Smooth muscle cell (in vitro differentiated cells): Measurements from ENCODE around the gene PPP1R2B. TPM values are rescaled to one million over a fixed set of nuclear protein-coding genes. Genes with fewer than 3 reads are reported as not detected.

ENCODE experiments used
- DNase-seq: peaks from one replicate; lab custom pipeline; 2025; ENCODE audit not compliant: unreplicated experiment; lab: John Stamatoyannopoulos, UW
- H2AFZ ChIP-seq: fragments of 200-600 bp; sonication (generic); 2 replicates; pipeline ENCODE4 v1.6.0; 2016; ENCODE audit warnings: antibody characterized with exemption, low read depth, mild to moderate bottlenecking
- H3F3A ChIP-seq: fragments of 200-600 bp; sonication (generic); 2 replicates; pipeline ENCODE4 v1.6.0; 2017; ENCODE audit warnings: antibody characterized with exemption, low read depth
- H3K27ac ChIP-seq: fragments of 200-600 bp; sonication (generic); 2 replicates; pipeline ENCODE4 v1.5.1; 2016; ENCODE audit warnings: low read depth, mild to moderate bottlenecking
- H3K27me3 ChIP-seq: fragments of 200-600 bp; sonication (generic); 2 replicates; pipeline ENCODE4 v1.6.1; 2016; ENCODE audit warnings: low read depth, mild to moderate bottlenecking
- H3K36me3 ChIP-seq: fragments of 200-600 bp; sonication (generic); 2 replicates; pipeline ENCODE4 v1.5.1; 2016; ENCODE audit warnings: low read depth
- H3K4me1 ChIP-seq: fragments of 200-600 bp; sonication (generic); 2 replicates; pipeline ENCODE4 v1.5.1; 2016; ENCODE audit warnings: low read depth
- H3K4me2 ChIP-seq: fragments of 200-600 bp; sonication (generic); 2 replicates; pipeline ENCODE4 v1.6.0; 2016; ENCODE audit warnings: mild to moderate bottlenecking
- H3K4me3 ChIP-seq: fragments of 200-600 bp; sonication (generic); 2 replicates; pipeline ENCODE4 v1.5.1; 2016; ENCODE audit warnings: mild to moderate bottlenecking
- H3K79me2 ChIP-seq: fragments of 200-600 bp; sonication (generic); 2 replicates; pipeline ENCODE4 v1.6.0; 2016; ENCODE audit warnings: low read depth, mild to moderate bottlenecking
- H3K9ac ChIP-seq: fragments of 200-600 bp; sonication (generic); 2 replicates; pipeline ENCODE4 v1.6.0; 2016; ENCODE audit warnings: low read depth
- H3K9me3 ChIP-seq: fragments of 200-600 bp; sonication (generic); replicated peaks from 2 replicates; pipeline ENCODE4 v1.5.1; 2016; ENCODE audit warnings: low read depth
- H4K20me1 ChIP-seq: fragments of 200-600 bp; sonication (generic); 2 replicates; pipeline ENCODE4 v1.6.0; 2016; ENCODE audit warnings: low read depth
- WGBS: methylation state at CpG from one replicate; pipeline ENCODE4 v1.1.7; 2016; ENCODE audit warnings: low lambda C conversion rate; 5-methylcytosine and 5-hydroxymethylcytosine counted together
- polyA plus RNA-seq: library from polyadenylated mRNA; unstranded; fragments of >200 nt; fragmentation: Nextera tagmentation; extraction: Ambion mirVana; gene quantifications from 2 replicates; pipeline ENCODE4 v1.2.1, GENCODE V29; 2016
- total RNA-seq: library from RNA; depleted of rRNA; stranded (reverse); fragments of >200 nt; gene quantifications from 2 replicates; pipeline ENCODE4 v1.2.3, GENCODE V29; 2014
- TF ChIP-seq, protein P1 (sequence below): fragments of 200-600 bp; sonication (generic); IDR thresholded peaks from 2 replicates; pipeline ENCODE4 v1.5.1; 2017; ENCODE audit warnings: borderline replicate concordance, mild to moderate bottlenecking, antibody characterized with exemption; ENCODE audit not compliant: insufficient read depth, poor library complexity, severe bottlenecking

PPP1R2B gene
- total and polyA plus RNA-seq, 2 experiments from 2014 or later, result 0.04 TPM; not detected in 1

DNA sequence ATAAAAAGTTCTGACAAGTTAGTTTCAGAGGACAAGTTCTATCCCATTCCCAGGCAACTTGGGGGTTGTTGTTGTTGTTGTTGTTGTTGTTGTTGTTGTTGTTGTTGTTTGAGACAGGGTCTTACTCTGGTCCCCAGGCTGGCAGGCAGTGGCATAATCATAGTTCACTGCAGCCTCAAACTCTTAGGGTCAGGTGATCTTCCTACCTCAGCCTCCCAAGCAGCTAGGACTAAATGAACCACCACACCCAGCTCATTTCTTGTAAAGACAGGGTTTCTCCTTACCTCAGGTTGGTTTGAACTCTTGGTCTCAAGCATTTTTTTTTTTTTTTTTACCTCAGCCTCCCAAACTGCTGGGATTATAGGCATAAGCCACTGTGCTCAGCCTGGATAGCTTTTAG lies 15.3 kb downstream of the PPP1R2B start:
- Histone ChIP-seq H3K79me2 (no peaks in the 10 kb centered on the region), H3K27me3 (no peaks in the 10 kb centered on the region), H3F3A (no peaks in the 10 kb centered on the region), H3K4me2 (no peak overlapping the region), H4K20me1 (no peaks in the 10 kb centered on the region), H3K4me1 (no peaks in the 10 kb centered on the region), H3K36me3 (no peaks in the 10 kb centered on the region), H3K27ac (no peak overlapping the region), H2AFZ (no peak overlapping the region), H3K9ac (no peak overlapping the region), H3K9me3 (no peaks in the 10 kb centered on the region), H3K4me3 (no peak overlapping the region)
- TF ChIP-seq, protein P1, sequence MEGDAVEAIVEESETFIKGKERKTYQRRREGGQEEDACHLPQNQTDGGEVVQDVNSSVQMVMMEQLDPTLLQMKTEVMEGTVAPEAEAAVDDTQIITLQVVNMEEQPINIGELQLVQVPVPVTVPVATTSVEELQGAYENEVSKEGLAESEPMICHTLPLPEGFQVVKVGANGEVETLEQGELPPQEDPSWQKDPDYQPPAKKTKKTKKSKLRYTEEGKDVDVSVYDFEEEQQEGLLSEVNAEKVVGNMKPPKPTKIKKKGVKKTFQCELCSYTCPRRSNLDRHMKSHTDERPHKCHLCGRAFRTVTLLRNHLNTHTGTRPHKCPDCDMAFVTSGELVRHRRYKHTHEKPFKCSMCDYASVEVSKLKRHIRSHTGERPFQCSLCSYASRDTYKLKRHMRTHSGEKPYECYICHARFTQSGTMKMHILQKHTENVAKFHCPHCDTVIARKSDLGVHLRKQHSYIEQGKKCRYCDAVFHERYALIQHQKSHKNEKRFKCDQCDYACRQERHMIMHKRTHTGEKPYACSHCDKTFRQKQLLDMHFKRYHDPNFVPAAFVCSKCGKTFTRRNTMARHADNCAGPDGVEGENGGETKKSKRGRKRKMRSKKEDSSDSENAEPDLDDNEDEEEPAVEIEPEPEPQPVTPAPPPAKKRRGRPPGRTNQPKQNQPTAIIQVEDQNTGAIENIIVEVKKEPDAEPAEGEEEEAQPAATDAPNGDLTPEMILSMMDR, result no peak
- DNase-seq, result no peak

DNA sequence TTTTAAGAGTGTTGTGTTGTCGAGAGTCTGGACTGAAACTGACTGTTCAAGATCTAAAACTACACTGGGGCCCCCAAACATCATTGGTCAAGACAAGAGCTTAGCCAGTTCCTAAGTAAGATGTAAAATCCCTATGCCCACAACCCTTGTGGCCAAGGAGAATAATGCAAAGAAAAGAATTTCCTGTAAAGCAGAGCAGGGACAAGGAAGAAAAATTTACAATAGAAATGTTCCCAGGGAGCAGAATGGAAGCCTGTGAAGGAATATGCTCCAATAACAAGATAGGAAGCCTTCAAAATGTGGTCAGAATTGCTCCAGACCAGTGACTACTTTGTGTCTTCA lies 20.4 kb downstream of the PPP1R2B start:
- H3K9ac ChIP-seq, result no peak overlapping the region
- no peaks in the 10 kb centered on the region for H3F3A ChIP-seq
- no peak overlapping the region for H3K4me2 ChIP-seq
- no peak for DNase-seq
- no peaks in the 10 kb centered on the region for H3K36me3 ChIP-seq
- no peak overlapping the region for H3K27ac ChIP-seq
- no peaks in the 10 kb centered on the region for H3K27me3 ChIP-seq
- TF ChIP-seq, protein P1, result no peak
- 41% methylated on average over 1 of the region's 1 CpG for WGBS
- H3K4me3 ChIP-seq, result no peak overlapping the region
- no peaks in the 10 kb centered on the region for H3K9me3 ChIP-seq
- no peaks in the 10 kb centered on the region for H4K20me1 ChIP-seq
- H2AFZ ChIP-seq, result no peak overlapping the region
- no peaks in the 10 kb centered on the region for H3K4me1 ChIP-seq
- H3K79me2 ChIP-seq, result no peaks in the 10 kb centered on the region

DNA sequence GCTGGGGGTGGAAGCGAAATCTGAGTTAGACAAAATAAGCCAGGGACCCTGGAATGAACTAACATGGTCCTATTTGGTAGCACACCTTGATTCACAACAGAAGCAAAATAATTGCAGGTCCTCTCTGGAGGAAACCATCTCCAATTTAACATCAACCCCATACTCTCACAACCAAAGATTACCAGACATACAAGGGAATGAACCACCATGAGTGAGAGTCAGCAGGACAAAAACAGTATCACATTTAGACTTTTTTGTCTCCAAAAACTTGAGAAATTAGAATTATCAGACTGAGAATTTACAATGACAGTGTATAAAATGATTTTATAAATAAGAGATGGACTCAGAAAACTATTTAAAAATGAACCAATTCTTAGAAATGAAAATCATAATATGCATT lies 21.1 kb downstream of the PPP1R2B start:
- Histone ChIP-seq H4K20me1 (no peaks in the 10 kb centered on the region), H3K9ac (no peak overlapping the region), H3K27me3 (no peaks in the 10 kb centered on the region), H3K4me2 (no peak overlapping the region), H2AFZ (no peak overlapping the region), H3K36me3 (no peaks in the 10 kb centered on the region), H3K9me3 (no peaks in the 10 kb centered on the region), H3K27ac (no peak overlapping the region), H3K4me1 (no peaks in the 10 kb centered on the region), H3F3A (no peaks in the 10 kb centered on the region), H3K79me2 (no peaks in the 10 kb centered on the region), H3K4me3 (no peak overlapping the region)
- DNase-seq, result no peak
- WGBS, result 96% methylated on average over 1 of the region's 1 CpG
- TF ChIP-seq, protein P1, result no peak

- Histone ChIP-seq H3K27me3 (peaks cover 5% of the 10 kb centered on the region), H3K4me1 (no peaks in the 10 kb centered on the region), H3K79me2 (no peaks in the 10 kb centered on the region), H3K36me3 (no peaks in the 10 kb centered on the region), H3K4me3 (no peak overlapping the region), H3K9ac (no peak overlapping the region), H3K27ac (no peak overlapping the region), H3F3A (no peaks in the 10 kb centered on the region), H2AFZ (no peak overlapping the region), H4K20me1 (no peaks in the 10 kb centered on the region), H3K9me3 (no peaks in the 10 kb centered on the region), H3K4me2 (no peak overlapping the region)
- DNase-seq, result no peak
- 96% methylated on average over 3 of the region's 3 CpGs for WGBS
- TF ChIP-seq, protein P1, result no peak
Observed at GRCh38 chr5:156879665-156880285, 29.7 kb downstream of the PPP1R2B start.
